GM19099 (cell line): Measurements from ENCODE around the gene COA3.
A peak's percentile ranks its signal among the peaks of the same experiment; 100 is the strongest.

ENCODE experiments used
- POLR2A ChIP-seq: IDR thresholded peaks from 3 replicates; pipeline ENCODE4 v1.6.1; 2011; ENCODE audit warnings: low read depth; ENCODE audit not compliant: insufficient read length; ENCODE audit errors: extremely low read depth

Gene COA3

GRCh38 chr17:42798383-42799380 lies at the start of gene COA3, which contains the start of gene CNTD1:
TSS of gene COA3 (minus strand) at chr17:42798704. CDS start at chr17:42798681, 23 bp downstream.
TSS of gene CNTD1 (plus strand) at chr17:42798861. CDS start at chr17:42799068, 207 bp downstream.
- peak; percentile 70 for TF ChIP-seq POLR2A

DNA sequence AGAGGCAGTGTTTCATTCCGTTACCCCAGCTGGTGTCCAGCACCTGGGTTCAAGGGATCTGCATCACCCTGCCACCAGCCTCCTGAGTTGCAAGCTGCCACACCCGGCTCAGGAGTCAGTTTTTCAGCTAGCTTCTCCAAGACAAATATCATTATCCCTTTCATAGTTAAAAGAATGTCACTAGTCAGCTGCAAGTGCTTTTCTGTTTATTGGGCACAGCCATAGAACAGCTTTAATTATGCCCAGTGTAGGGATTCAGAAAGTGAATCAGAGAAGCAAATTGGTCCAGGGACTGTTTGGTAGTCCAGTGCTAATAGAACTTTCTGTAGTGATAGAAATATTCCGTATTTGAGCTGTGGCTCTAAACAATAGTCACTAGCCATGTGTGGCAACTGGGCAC lies 49.6 kb upstream of the COA3 start:
- TF ChIP-seq POLR2A, result no peak

GRCh38 chr17:42846594-42847280 lies 48.2 kb upstream of the COA3 start:
- no peak for TF ChIP-seq POLR2A

DNA sequence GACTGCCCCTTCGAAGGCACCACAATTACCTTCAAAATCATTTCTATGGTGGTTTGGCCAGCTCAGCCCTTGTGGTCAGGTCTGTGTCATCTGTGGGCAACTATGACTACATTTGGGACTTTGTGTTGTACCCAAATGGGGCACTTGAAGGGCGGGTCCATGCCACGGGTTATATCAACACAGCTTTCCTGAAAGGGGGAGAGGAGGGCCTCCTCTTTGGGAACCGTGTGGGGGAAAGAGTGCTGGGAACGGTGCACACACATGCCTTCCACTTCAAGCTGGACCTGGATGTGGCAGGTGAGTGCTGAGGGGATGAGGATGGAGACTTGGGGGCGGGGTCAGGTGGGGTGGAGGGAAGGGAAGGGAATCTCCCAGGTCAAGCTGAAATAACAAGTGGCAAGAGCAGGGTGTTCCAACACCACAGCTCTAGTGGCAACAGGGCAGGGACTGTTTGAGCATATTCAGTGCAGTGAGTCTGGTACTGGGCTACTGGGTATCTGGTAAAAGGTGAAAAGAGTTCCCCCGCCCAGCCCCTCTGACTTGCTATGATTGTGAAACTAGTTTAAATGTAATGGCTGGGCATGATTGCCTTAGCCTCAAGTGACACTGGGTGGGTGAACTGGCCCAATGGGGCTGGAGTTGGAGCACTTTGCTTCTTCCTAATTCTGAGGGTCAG lies 47.6 kb upstream of the COA3 start:
- no peak for TF ChIP-seq POLR2A

GRCh38 chr17:42845556-42845917 lies 47.0 kb upstream of the COA3 start:
- no peak for TF ChIP-seq POLR2A

- TF ChIP-seq POLR2A, result no peak
Observed at GRCh38 chr17:42844761-42845555, 46.5 kb upstream of the COA3 start.

DNA sequence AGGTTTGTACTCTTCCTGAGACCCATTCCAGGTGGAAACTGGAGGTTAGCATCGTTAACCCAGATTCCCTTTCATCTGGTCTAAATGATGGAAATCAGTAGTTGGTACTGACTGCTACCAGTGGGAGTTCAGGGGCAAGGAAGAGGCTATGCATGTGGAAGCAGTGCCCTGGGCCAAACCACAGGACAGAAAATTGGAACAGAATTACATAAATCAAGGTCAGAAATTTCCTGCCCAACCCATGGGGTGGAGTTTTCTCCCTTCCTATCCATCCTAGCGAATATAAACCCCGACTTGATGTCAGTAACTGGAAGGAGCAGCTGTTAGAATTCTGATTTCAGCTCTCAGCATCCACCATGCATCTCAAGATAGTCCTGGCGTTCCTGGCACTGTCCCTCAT lies 45.8 kb upstream of the COA3 start, which contains the start of gene AOC2:
TSS of gene AOC2 (plus strand) at position 310 of the 400 bp plus-strand sequence. CDS start at position 357, 47 bp downstream.
- no peak for TF ChIP-seq POLR2A

GRCh38 chr17:42843358-42843934 lies 44.9 kb upstream of the COA3 start:
- TF ChIP-seq POLR2A, result no peak

GRCh38 chr17:42841975-42842685 lies 43.6 kb upstream of the COA3 start:
- no peak for TF ChIP-seq POLR2A

- no peak for TF ChIP-seq POLR2A
Observed at GRCh38 chr17:42835732-42836131, 37.2 kb upstream of the COA3 start.

GRCh38 chr17:42833767-42834422 lies 35.4 kb upstream of the COA3 start:
- TF ChIP-seq POLR2A, result no peak

- TF ChIP-seq POLR2A, result peak; percentile 97
Observed at GRCh38 chr17:42832934-42833766, 34.6 kb upstream of the COA3 start, which contains the start of gene PSME3. TSS of gene PSME3 (plus strand) at chr17:42833397. CDS start at chr17:42833632, 235 bp downstream.
